NCI-H187 treated with DMSO at 0.1 percent for 48 hours (cell line): Measurements from ENCODE around the gene FAM171A1.
"Not testable (repeated sequence)": the region's sequence is repeated elsewhere in the genome, so short reads cannot be mapped to it uniquely, and the experiment has no call there.

Experiments
- DNase-seq: peaks from one replicate; lab custom pipeline; 2025; lab: John Stamatoyannopoulos, UW

The FAM171A1 gene

GRCh38 chr10:15280974-15281373, 90.1 kb downstream of the FAM171A1 start:
- no peak for DNase-seq

- DNase-seq, result no peak
These were observed 90.6 kb downstream of the FAM171A1 start for GRCh38 chr10:15280462-15280861.

- DNase-seq, result no peak
These were observed 91.9 kb downstream of the FAM171A1 start for GRCh38 chr10:15279236-15279635.

- no peak for DNase-seq
These were observed 92.3 kb downstream of the FAM171A1 start for GRCh38 chr10:15278786-15279185.

- not testable (repeated sequence) for DNase-seq
These were observed 95.0 kb downstream of the FAM171A1 start for GRCh38 chr10:15276039-15276438.

- DNase-seq, result not testable (repeated sequence)
These were observed 101.3 kb downstream of the FAM171A1 start for GRCh38 chr10:15269838-15270237.

GRCh38 chr10:15267496-15267895, 103.6 kb downstream of the FAM171A1 start:
- no peak for DNase-seq

- no peak for DNase-seq
These were observed 105.0 kb downstream of the FAM171A1 start for GRCh38 chr10:15266117-15266516.

- DNase-seq, result no peak
These were observed 105.5 kb downstream of the FAM171A1 start for GRCh38 chr10:15265558-15265957.

GRCh38 chr10:15265056-15265455, 106.0 kb downstream of the FAM171A1 start:
- DNase-seq, result no peak

- DNase-seq, result no peak
These were observed 107.3 kb downstream of the FAM171A1 start for GRCh38 chr10:15263657-15264323.

GRCh38 chr10:15262036-15262713, 108.9 kb downstream of the FAM171A1 start:
- DNase-seq, result no peak

- no peak for DNase-seq
These were observed 112.0 kb downstream of the FAM171A1 start for GRCh38 chr10:15259136-15259535.

- DNase-seq, result no peak
These were observed 112.8 kb downstream of the FAM171A1 start for GRCh38 chr10:15258255-15258654.

GRCh38 chr10:15255961-15256360, 115.1 kb downstream of the FAM171A1 start:
- DNase-seq, result no peak

GRCh38 chr10:15254808-15255648, 116.1 kb downstream of the FAM171A1 start:
- DNase-seq, result no peak

- no peak for DNase-seq
These were observed 116.9 kb downstream of the FAM171A1 start for GRCh38 chr10:15253951-15254807.

- DNase-seq, result no peak
These were observed 118.7 kb downstream of the FAM171A1 start for GRCh38 chr10:15252396-15252795.

- DNase-seq, result no peak
These were observed 119.2 kb downstream of the FAM171A1 start for GRCh38 chr10:15251791-15252380.

- DNase-seq, result no peak
These were observed 125.6 kb downstream of the FAM171A1 start for GRCh38 chr10:15245530-15245929.

- DNase-seq, result no peak
These were observed 126.4 kb downstream of the FAM171A1 start for GRCh38 chr10:15244635-15245197.
